Astrocyte of the spinal cord (primary cell): ENCODE results near the gene AURKAIP1.

Source experiments
- DNase-seq: peaks from one replicate; pipeline ENCODE4 v3.0.0; 2011; ENCODE audit warnings: low read depth, low spot score
- H3K4me3 ChIP-seq: 2 replicates; pipeline ENCODE4 v1.5.1; 2011; ENCODE audit warnings: low read depth, mild to moderate bottlenecking, low read length, moderate library complexity
- CTCF ChIP-seq: IDR thresholded peaks from 2 replicates; pipeline ENCODE4 v1.5.1; 2012; ENCODE audit warnings: low read depth, mild to moderate bottlenecking, low read length, inconsistent platforms
- in situ Hi-C: cut with HindIII; loops from 2 replicates; pipeline ENCODE4 v1.10.0; 2017; ENCODE audit warnings: low sequenced_read_pairs

The AURKAIP1 gene

GRCh38 chr1:1348420-1349255 lies 26.4 kb downstream of the AURKAIP1 start:
- TF ChIP-seq CTCF: no peak
- peak overlapping the region; percentile 71 for H3K4me3 ChIP-seq
- in situ Hi-C loops: no loop called here
- peak; percentile 52 for DNase-seq

GRCh38 chr1:1347663-1348419 lies 27.2 kb downstream of the AURKAIP1 start:
- peak overlapping the region; percentile 71 for H3K4me3 ChIP-seq
- TF ChIP-seq CTCF: no peak
- DNase-seq: peak; percentile 31
- in situ Hi-C loops: no loop called here

GRCh38 chr1:1347026-1347595 lies 27.9 kb downstream of the AURKAIP1 start:
- no peak for DNase-seq
- no peak for TF ChIP-seq CTCF
- H3K4me3 ChIP-seq: peak overlapping the region; percentile 71
- in situ Hi-C loops: no loop called here

GRCh38 chr1:1346501-1346890 lies 28.5 kb downstream of the AURKAIP1 start:
- no peak for TF ChIP-seq CTCF
- no peak overlapping the region for H3K4me3 ChIP-seq

GRCh38 chr1:1345860-1346500 lies 29.0 kb downstream of the AURKAIP1 start:
- no peak overlapping the region for H3K4me3 ChIP-seq
- TF ChIP-seq CTCF: no peak
- no peak for DNase-seq
- in situ Hi-C loops: no loop called here

More at GRCh38 chr1:1346501-1346890, 28.5 kb downstream of the AURKAIP1 start:
- DNase-seq: no peak
- in situ Hi-C loops: no loop called here

- DNase-seq: no peak
- TF ChIP-seq CTCF: peak; percentile 22
- in situ Hi-C loops: no loop called here
- H3K4me3 ChIP-seq: no peak overlapping the region
These were observed 29.6 kb downstream of the AURKAIP1 start for GRCh38 chr1:1345384-1345783.
